Neutrophil (primary cell): ENCODE results near the gene ABCC11.

Experiments used
- H3K27ac ChIP-seq: fragments of 200-600 bp; sonication (generic); 2 replicates; pipeline ENCODE4 v1.5.1; 2016; ENCODE audit warnings: mild to moderate bottlenecking, moderate library complexity
- H3K27me3 ChIP-seq: fragments of 200-600 bp; sonication (generic); 2 replicates; pipeline ENCODE4 v1.6.0; 2016; ENCODE audit warnings: mild to moderate bottlenecking
- H3K36me3 ChIP-seq: fragments of 200-600 bp; sonication (generic); 2 replicates; pipeline ENCODE4 v1.5.1; 2017
- H3K4me1 ChIP-seq, 2 experiments: fragments of 200-600 bp in 1 of 2; sonication (generic) in 1 of 2; 1 replicate in 1 of 2; 2 replicates in 1 of 2; pipeline versions ENCODE4 v1.5.1 to v1.6.1; 2013 to 2016; ENCODE audit warnings: low read depth in 1 of 2, low read length in 1 of 2, mild to moderate bottlenecking in 1 of 2, moderate library complexity in 1 of 2; ENCODE audit not compliant: control insufficient read depth in 1 of 2, insufficient read depth in 1 of 2
- H3K4me3 ChIP-seq, 2 experiments: fragments of 200-600 bp in 1 of 2; sonication (generic) in 1 of 2; 1 replicate in 1 of 2; 2 replicates in 1 of 2; pipeline ENCODE4 v1.5.1; 2013 to 2016; ENCODE audit warnings: low read depth in 1 of 2, low read length in 1 of 2, mild to moderate bottlenecking in 1 of 2, moderate library complexity in 1 of 2
- H3K9me3 ChIP-seq: fragments of 200-600 bp; sonication (generic); 2 replicates; pipeline ENCODE4 v1.5.1; 2016
- CTCF ChIP-seq: fragments of 200-600 bp; sonication (generic); IDR thresholded peaks from 2 replicates; pipeline ENCODE4 v1.5.1; 2016; ENCODE audit warnings: antibody characterized with exemption

Gene ABCC11

GRCh38 chr16:48279199-48279598, 31.9 kb upstream of the ABCC11 start:
- Histone ChIP-seq H3K27ac (no peak overlapping the region), H3K27me3 (no peaks in the 10 kb centered on the region), H3K4me3 (no peak overlapping the region), H3K4me1 (peaks cover 10 to 21% of the 10 kb centered on the region in 2 experiments), H3K36me3 (peaks cover 6% of the 10 kb centered on the region), H3K9me3 (no peaks in the 10 kb centered on the region)
- no peak for TF ChIP-seq CTCF

- no peak overlapping the region for H3K27ac ChIP-seq
- H3K4me3 ChIP-seq = no peak overlapping the region
- H3K9me3 ChIP-seq = no peaks in the 10 kb centered on the region
- peaks cover 19% of the 10 kb centered on the region for H3K36me3 ChIP-seq
- no peak for TF ChIP-seq CTCF
- H3K27me3 ChIP-seq = no peaks in the 10 kb centered on the region
- H3K4me1 ChIP-seq = peaks cover 10 to 21% of the 10 kb centered on the region in 2 experiments
These were observed 29.8 kb upstream of the ABCC11 start for GRCh38 chr16:48277158-48277557.

GRCh38 chr16:48276102-48276501, 28.8 kb upstream of the ABCC11 start:
- Histone ChIP-seq H3K9me3 (no peaks in the 10 kb centered on the region), H3K36me3 (peaks cover 22% of the 10 kb centered on the region), H3K4me3 (no peak overlapping the region), H3K27ac (no peak overlapping the region), H3K27me3 (no peaks in the 10 kb centered on the region), H3K4me1 (peaks cover 9 to 17% of the 10 kb centered on the region in 2 experiments)
- no peak for TF ChIP-seq CTCF

DNA sequence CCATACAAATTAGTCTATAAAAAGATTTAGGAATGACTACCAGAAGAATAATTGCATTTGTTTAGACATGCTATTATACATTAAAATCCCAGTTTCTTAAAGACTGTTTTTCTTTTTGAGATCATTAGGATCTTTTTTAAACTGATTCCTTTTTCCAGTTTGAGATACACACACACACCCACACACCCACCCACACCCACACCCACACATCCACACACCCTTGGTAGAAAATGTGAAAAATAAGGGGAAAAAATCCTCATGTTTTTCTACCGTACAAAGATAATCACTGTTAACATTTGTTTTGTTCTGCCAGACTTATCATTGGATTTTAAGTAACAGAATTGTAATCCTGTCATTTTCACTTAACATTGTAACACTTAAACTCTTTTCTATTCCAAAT, 27.1 kb upstream of the ABCC11 start:
- H3K9me3 ChIP-seq = no peaks in the 10 kb centered on the region
- no peak overlapping the region for H3K4me3 ChIP-seq
- TF ChIP-seq CTCF = no peak
- H3K27me3 ChIP-seq = no peaks in the 10 kb centered on the region
- no peak overlapping the region for H3K27ac ChIP-seq
- H3K4me1 ChIP-seq = peaks cover 0 to under 1% of the 10 kb centered on the region in 2 experiments
- H3K36me3 ChIP-seq = peaks cover 39% of the 10 kb centered on the region

- H3K9me3 ChIP-seq = no peaks in the 10 kb centered on the region
- no peak overlapping the region for H3K4me3 ChIP-seq
- no peaks in the 10 kb centered on the region for H3K27me3 ChIP-seq
- peaks cover 39% of the 10 kb centered on the region for H3K36me3 ChIP-seq
- no peak overlapping the region for H3K27ac ChIP-seq
- no peaks in the 10 kb centered on the region for H3K4me1 ChIP-seq
- no peak for TF ChIP-seq CTCF
These were observed 25.6 kb upstream of the ABCC11 start for GRCh38 chr16:48272837-48273421.
